GM21447 (cell line): ENCODE data around the gene IFT52.

Experiments
- ATAC-seq: cut with Tn5 transposase; IDR thresholded peaks from one replicate; pipeline ENCODE4 v1.9.1; 2021; ENCODE audit not compliant: unreplicated experiment

IFT52 gene

DNA sequence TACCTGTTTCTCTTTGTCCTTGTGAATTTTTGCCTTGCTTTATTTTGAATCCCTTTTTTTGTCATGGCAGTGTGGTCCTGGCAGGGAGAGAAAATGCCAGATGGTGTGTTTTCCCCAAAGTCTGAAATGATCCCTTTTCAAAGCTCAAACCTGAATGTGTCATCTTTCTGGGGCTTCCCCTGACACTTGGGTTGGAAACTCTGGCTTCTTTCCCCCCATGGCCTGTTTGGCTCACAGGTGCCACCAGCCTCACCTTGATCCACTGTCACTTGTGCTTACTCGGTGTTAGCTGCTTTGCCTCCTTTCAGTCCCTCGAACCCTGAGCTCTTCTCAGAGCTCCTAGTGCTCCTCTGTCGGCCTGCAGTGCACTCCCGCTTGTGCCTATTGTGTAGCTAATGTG, 98.4 kb downstream of the IFT52 start:
- no peak for ATAC-seq

DNA sequence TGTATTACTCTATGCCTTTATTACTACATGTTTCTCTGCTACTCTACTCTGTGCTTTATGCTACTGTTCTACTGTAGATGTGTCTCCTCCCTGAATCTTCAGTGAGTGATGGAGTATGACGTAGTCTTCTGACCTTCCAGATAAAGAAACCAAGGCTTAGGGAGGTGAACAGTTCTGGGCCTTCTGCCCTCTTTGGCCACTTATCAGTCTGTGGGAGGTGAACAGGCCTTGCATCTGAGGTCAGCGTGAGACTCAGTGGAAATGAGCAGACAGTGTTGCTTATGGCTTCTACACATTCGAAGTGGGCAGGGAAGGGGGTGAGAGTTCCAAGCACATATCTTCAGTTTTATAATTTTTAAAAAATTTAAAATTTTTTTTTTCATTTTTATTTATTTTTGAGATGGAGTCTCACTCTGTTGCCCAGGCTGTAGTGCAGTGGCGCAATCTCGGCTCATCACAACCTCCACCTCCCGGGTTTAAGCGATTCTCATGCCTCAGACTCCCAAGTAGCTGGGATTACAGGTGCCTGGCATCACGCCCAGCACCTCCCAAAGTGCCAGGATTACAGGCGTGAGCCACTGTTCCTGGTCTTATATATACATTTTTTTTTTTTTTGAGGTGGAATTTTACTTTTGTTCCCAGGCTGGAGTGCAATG, 100.3 kb downstream of the IFT52 start:
- ATAC-seq = no peak

- no peak for ATAC-seq
Observed at GRCh38 chr20:43691928-43692524, 101.3 kb downstream of the IFT52 start.

DNA sequence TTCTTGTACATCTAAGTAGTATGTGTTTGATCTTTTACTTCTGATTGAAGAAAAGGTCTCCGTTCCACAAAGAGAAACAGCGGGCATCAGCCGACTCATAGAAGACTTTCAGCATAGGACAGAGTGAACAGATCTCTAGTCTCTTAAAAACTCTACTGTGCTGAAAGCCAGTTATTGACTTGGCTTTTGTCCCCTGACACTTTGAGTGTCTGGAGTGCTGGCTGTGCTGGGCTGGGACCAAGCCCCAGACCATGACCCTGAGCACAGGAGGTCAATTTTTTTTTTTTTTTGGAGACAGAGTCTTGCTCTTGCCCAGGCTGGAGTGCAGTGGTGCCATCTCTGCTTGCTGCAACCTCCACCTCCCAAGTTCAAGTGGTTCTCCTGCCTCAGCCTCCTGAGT, 104.0 kb downstream of the IFT52 start:
- ATAC-seq = no peak

- no peak for ATAC-seq
Observed at GRCh38 chr20:43695571-43695970, 104.8 kb downstream of the IFT52 start.
